ENCODE measurements around the gene CLDN3. TPM values are rescaled to one million over a fixed set of nuclear protein-coding genes. Genes with fewer than 3 reads are reported as not detected.
"Not testable (repeated sequence)": the region's sequence is repeated elsewhere in the genome, so short reads cannot be mapped to it uniquely, and the experiment has no call there.

The CLDN3 gene
- total RNA-seq, result not detected
- long read RNA-seq, partial matches to known transcripts, result 0 of 2 reads
- long read RNA-seq, other reads (novel, unspliced or antisense), result 0 of 2 reads

- DNase-seq (ENCODE audit: low spot score), result no peak
- intact Hi-C loops (cut with DNase I), result no loop called here
Observed at GRCh38 chr7:73770002-73770859, at the start of gene CLDN3. CLDN3 (minus strand) TSS chr7:73770270; CDS start chr7:73770049, 221 bp downstream.

- DNase-seq (ENCODE audit: low spot score), result no peak
- intact Hi-C loops (cut with DNase I), result no loop called here
Observed at GRCh38 chr7:73817121-73817520, 47.1 kb upstream of the CLDN3 start.

- intact Hi-C loops (cut with DNase I), result no loop called here
- no peak for DNase-seq (ENCODE audit: low spot score)
Observed at GRCh38 chr7:73815436-73815835, 45.4 kb upstream of the CLDN3 start.

- no peak for DNase-seq (ENCODE audit: low spot score)
- intact Hi-C loops (cut with DNase I), result no loop called here
Observed at GRCh38 chr7:73812996-73813395, 42.9 kb upstream of the CLDN3 start.

- DNase-seq (ENCODE audit: low spot score), result peak; percentile 75
- intact Hi-C loops (cut with DNase I), result loop anchor here (1.0 kb wide), 1 partner anchor 44 kb away; no protein-coding TSS in a partner anchor
Observed at GRCh38 chr7:73811760-73812168, 41.7 kb upstream of the CLDN3 start.

GRCh38 chr7:73810998-73811360 is 40.9 kb upstream of the CLDN3 start:
- DNase-seq (ENCODE audit: low spot score), result peak; percentile 35
- intact Hi-C loops (cut with DNase I), result loop anchor here (1.0 kb wide), 1 partner anchor 44 kb away; no protein-coding TSS in a partner anchor

- peak; percentile 43 for DNase-seq (ENCODE audit: low spot score)
- intact Hi-C loops (cut with DNase I), result no loop called here
Observed at GRCh38 chr7:73809467-73809951, 39.4 kb upstream of the CLDN3 start.

GRCh38 chr7:73802459-73802858 is 32.4 kb upstream of the CLDN3 start:
- intact Hi-C loops (cut with DNase I), result no loop called here
- DNase-seq (ENCODE audit: low spot score), result peak; percentile 9

GRCh38 chr7:73801577-73801976 is 31.5 kb upstream of the CLDN3 start:
- intact Hi-C loops (cut with DNase I), result no loop called here
- no peak for DNase-seq (ENCODE audit: low spot score)

GRCh38 chr7:73799282-73800141 is 29.4 kb upstream of the CLDN3 start:
- peak; percentile 26 for DNase-seq (ENCODE audit: low spot score)
- intact Hi-C loops (cut with DNase I), result no loop called here

- intact Hi-C loops (cut with DNase I), result not testable (repeated sequence)
- peak; percentile 10 for DNase-seq (ENCODE audit: low spot score)
Observed at GRCh38 chr7:73797176-73797575, 27.1 kb upstream of the CLDN3 start.

GRCh38 chr7:73796656-73797055 is 26.6 kb upstream of the CLDN3 start:
- intact Hi-C loops (cut with DNase I), result not testable (repeated sequence)

GRCh38 chr7:73795188-73795587 is 25.1 kb upstream of the CLDN3 start:
- DNase-seq (ENCODE audit: low spot score); intact Hi-C loops (cut with DNase I): not testable (repeated sequence)

More at GRCh38 chr7:73796656-73797055, 26.6 kb upstream of the CLDN3 start:
- not testable (repeated sequence) for DNase-seq (ENCODE audit: low spot score)

GRCh38 chr7:73791170-73791690 is 21.2 kb upstream of the CLDN3 start:
- intact Hi-C loops (cut with DNase I); DNase-seq (ENCODE audit: low spot score): not testable (repeated sequence)

GRCh38 chr7:73789051-73789450 is 19.0 kb upstream of the CLDN3 start:
- no peak for DNase-seq (ENCODE audit: low spot score)
- intact Hi-C loops (cut with DNase I), result no loop called here

GRCh38 chr7:73787786-73788048 is 17.6 kb upstream of the CLDN3 start:
- intact Hi-C loops (cut with DNase I); DNase-seq (ENCODE audit: low spot score): not testable (repeated sequence)

- intact Hi-C loops (cut with DNase I), result no loop called here
- no peak for DNase-seq (ENCODE audit: low spot score)
Observed at GRCh38 chr7:73786588-73786987, 16.5 kb upstream of the CLDN3 start.

GRCh38 chr7:73779517-73779916 is 9.4 kb upstream of the CLDN3 start:
- intact Hi-C loops (cut with DNase I), result no loop called here
- DNase-seq (ENCODE audit: low spot score), result no peak

- DNase-seq (ENCODE audit: low spot score), result no peak
- intact Hi-C loops (cut with DNase I), result no loop called here
Observed at GRCh38 chr7:73778801-73779389, 8.8 kb upstream of the CLDN3 start.

GRCh38 chr7:73774923-73775322 is 4.9 kb upstream of the CLDN3 start:
- DNase-seq (ENCODE audit: low spot score), result no peak
- intact Hi-C loops (cut with DNase I), result no loop called here
